Activated CD4-positive, alpha-beta T cell treated with anti-CD3 and anti-CD28 coated beads, Interleukin-10, Interleukin-2, amounts not matched to agents 100 ng/mL and 50 ng/mL, durations not matched to agents 16 hours and 8 hours (primary cell): Measurements from ENCODE around the gene POLR1A.

Experiments used
- DNase-seq: peaks from one replicate; pipeline ENCODE4 v3.0.0-alpha.2; 2020

The POLR1A gene

GRCh38 chr2:86056590-86057331 lies 48.9 kb downstream of the POLR1A start:
- DNase-seq = no peak

- no peak for DNase-seq
Measured at GRCh38 chr2:86055314-86055713, 50.4 kb downstream of the POLR1A start.

GRCh38 chr2:86054535-86055082 lies 51.1 kb downstream of the POLR1A start:
- DNase-seq = no peak

- no peak for DNase-seq
Measured at GRCh38 chr2:86053166-86053565, 52.5 kb downstream of the POLR1A start.

GRCh38 chr2:86052676-86053075 lies 53.0 kb downstream of the POLR1A start:
- no peak for DNase-seq

- no peak for DNase-seq
Measured at GRCh38 chr2:86052265-86052664, 53.4 kb downstream of the POLR1A start.

GRCh38 chr2:86050301-86050700 lies 55.4 kb downstream of the POLR1A start:
- no peak for DNase-seq

GRCh38 chr2:86049529-86049928 lies 56.2 kb downstream of the POLR1A start:
- DNase-seq = no peak

- DNase-seq = no peak
Measured at GRCh38 chr2:86048888-86049287, 56.8 kb downstream of the POLR1A start.

GRCh38 chr2:86048383-86048701 lies 57.3 kb downstream of the POLR1A start:
- no peak for DNase-seq

- no peak for DNase-seq
Measured at GRCh38 chr2:86047575-86048382, 57.9 kb downstream of the POLR1A start.

GRCh38 chr2:86045541-86045940 lies 60.1 kb downstream of the POLR1A start:
- DNase-seq = no peak

GRCh38 chr2:86044614-86045013 lies 61.1 kb downstream of the POLR1A start:
- no peak for DNase-seq

- DNase-seq = no peak
Measured at GRCh38 chr2:86044045-86044444, 61.6 kb downstream of the POLR1A start.

- DNase-seq = no peak
Measured at GRCh38 chr2:86042256-86043168, 63.2 kb downstream of the POLR1A start.

GRCh38 chr2:86039963-86040655 lies 65.6 kb downstream of the POLR1A start:
- DNase-seq = no peak

GRCh38 chr2:86039178-86039962 lies 66.3 kb downstream of the POLR1A start:
- no peak for DNase-seq

GRCh38 chr2:86038291-86039081 lies 67.2 kb downstream of the POLR1A start:
- DNase-seq = peak; percentile 90

GRCh38 chr2:86037795-86038192 lies 67.9 kb downstream of the POLR1A start:
- DNase-seq = peak; percentile 50

- peak; percentile 70 for DNase-seq
Measured at GRCh38 chr2:86037141-86037794, 68.4 kb downstream of the POLR1A start.
